ENCODE data around the gene MYO1D.
A peak's percentile ranks its signal among the peaks of the same experiment; 100 is the strongest.
"Not testable (repeated sequence)": the region's sequence is repeated elsewhere in the genome, so short reads cannot be mapped to it uniquely, and the experiment has no call there.

MYO1D gene

DNA sequence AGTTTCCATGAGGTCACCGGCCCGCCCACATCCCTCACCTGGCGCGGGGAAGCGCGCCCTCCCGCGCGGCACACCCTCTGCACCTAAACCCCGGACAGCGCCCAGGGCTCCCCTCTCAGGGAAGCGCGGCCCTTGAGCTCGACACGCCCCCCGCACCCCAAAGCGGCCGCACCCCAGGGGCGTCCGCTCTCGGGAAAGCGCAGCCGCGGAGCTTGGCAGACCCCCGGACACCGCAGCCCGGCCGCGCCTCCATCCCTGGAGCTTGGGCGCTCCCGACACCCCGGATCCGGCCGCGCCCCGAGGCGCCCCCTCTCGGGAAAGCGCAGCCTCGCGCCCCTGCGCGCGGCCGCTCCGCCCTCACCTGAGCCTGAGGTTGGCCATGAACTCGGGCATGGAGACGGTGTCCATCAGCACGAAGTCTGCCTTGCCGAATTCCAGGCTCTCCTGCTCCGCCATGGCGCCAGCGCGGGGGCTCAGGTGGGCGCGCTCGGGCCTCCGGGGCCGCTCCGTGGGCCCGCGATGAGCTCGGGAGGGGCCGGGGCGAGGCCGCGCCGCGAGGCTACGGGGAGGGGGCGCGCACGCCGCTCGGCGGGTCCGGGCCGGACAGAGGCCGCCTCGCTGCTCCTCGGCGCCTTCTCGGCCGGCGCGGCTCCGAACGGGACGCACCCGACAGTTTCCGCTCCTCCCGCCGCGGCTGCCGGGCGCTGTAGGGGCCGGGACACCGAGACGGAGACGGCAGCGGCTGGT is at the start of gene MYO1D:
Gene MYO1D (minus strand): TSS at position 708 of the 747 bp plus-strand sequence. CDS start 252 bp downstream, at position 456.
- no peak for DNase-seq (ENCODE audit: low read depth)

DNA sequence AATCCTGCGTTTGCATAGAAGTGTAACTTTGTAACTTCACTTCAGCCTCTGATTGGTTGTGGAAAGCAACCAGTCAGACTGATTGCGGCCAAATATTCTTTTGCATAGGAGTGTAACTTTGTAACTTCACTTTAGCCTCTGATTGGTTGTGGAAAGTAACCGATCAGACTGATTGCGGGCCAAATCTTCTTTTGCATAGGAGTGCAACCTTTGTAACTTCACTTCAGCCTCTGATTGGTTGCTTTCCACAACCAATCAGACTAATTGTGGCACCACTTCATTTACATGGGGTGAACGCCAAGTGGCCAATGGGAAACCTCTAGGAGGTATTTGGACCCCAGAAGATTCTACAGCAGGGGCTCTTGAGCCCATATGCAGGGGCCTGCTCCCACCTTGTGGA is 49.3 kb upstream of the MYO1D start:
- DNase-seq (ENCODE audit: low read depth), result no peak

DNA sequence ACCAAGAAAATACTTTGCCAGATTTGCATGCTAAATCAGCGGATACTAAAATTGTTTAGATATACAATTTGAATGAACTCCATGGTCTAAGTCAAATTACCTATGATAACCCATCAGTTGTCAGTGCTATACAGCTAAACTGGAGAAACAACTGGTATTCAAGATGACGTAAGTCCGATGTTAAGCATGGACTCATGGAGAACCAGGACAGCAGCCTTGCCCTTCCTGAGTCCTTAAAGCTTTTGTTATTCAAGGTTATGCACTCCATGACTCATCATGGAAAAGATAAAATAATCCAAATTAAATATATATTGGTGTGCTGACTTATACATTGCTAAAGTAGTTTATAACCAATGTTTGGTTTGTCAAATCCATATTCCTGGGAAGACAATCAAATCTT is 47.0 kb upstream of the MYO1D start:
- not testable (repeated sequence) for DNase-seq (ENCODE audit: low read depth)

DNA sequence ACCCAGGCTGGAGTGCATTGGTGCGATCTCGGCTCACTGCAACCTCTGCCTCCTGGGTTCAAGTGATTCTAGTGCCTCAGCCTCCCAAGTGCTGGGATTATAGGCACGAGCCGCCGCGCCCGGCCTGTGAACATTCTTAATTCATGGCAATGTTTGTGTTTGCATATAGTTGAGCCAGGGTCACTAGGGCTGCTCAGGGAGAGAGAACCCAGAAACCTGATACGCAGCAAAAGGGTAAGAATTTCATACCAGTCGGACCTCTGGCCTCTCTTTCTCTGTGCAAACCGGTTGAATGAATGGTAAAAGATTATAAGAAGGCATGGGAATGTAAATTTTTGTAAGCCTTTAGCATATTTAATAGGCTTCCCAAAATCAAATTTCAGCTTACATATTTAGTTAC is 44.1 kb upstream of the MYO1D start:
- DNase-seq (ENCODE audit: low read depth), result no peak

DNA sequence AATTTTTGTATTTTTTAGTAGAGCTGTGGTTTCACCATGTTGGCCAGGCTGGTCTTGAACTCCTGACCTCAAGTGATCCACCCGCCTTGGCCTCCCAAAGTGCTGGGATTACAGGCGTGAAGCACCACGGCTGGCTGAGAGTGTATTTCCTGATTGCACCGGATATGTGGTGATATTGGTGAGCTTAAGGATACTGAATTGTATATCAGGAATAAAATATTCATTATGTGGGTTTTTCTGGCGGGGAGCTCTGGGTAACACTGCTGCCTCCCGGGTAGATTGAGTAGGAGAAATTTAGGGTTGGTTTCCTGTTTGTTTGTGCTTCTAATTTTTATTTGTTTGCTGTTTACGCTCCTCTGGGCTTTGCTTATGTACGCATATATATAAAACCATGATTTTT is 43.4 kb upstream of the MYO1D start:
- no peak for DNase-seq (ENCODE audit: low read depth)

DNA sequence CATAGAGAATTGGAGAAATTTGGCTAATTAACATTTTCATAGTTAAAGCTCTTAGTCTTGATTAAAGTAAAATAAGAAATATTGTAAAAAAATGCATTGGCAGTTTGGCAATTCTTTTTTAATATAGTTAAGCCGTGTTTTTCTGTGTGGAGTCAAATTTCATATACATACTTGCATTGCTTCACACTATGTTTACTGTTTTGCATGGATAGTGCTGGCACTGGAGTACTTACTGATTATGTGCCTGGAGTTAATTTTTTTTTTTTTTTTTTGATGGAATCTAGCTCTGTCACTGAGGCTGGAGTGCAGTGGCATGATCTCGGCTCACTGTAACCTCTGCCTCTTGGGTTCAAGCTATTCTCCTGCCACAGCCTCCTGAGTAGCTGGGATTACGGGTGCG is 43.0 kb upstream of the MYO1D start:
- DNase-seq (ENCODE audit: low read depth), result not testable (repeated sequence)

DNA sequence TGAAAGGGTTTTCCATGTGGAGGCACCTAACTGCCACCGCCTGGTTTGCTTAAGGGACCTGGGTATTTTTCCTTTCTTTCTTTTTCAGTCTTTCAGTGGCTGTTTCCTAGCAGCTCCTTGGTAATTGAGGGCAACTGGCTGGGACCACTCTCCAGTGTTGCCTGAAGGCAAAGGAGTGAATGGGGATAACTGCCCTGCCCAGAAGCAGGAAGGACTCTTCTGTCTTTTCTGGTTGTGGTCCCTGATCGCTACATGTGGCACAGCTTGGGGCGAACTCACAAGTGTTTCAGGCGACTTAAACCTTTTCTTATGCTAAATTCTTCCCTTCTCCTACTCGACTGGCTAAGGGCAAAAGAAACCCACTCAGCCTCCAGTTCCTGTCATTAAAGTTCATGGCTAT is 40.9 kb upstream of the MYO1D start:
- no peak for DNase-seq (ENCODE audit: low read depth)

DNA sequence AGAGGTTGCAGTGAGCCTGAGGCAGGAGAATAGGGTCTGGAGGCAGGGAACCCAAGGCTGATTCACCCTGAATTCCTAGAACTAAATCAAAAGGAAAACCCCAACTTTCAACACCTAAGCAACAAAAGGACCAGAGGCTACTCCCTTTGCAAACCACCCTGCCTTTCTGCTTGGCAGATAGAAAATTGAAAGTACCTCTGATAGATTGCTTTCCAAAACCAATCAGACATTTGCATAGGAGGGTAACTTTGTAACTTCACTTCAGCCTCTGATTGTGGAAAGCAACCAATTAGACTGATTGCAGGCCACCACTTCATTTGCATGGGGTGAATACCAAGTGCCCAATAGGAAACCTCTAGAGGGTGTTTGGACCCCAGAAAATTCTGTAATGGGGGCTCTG is 40.2 kb upstream of the MYO1D start:
- DNase-seq (ENCODE audit: low read depth), result no peak

DNA sequence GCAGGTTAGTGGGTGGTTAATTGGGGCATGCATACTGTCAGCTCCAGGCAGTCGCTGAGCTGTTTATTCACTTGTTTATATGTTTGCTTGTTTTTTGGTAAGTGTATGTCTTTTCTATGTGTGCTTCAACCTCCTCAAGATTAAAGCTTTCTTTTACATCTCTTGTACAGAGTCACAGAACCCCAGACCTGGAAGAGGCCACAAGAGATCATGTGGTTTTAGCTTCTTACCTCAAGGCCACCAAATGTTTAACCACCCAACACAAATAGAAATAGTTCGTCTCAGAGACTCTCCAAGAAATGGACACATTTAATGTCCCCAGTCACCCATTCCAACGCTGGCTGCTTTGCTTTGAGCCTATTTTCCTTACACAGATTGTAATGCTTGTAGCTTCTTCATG is 39.2 kb upstream of the MYO1D start:
- DNase-seq (ENCODE audit: low read depth), result no peak

DNA sequence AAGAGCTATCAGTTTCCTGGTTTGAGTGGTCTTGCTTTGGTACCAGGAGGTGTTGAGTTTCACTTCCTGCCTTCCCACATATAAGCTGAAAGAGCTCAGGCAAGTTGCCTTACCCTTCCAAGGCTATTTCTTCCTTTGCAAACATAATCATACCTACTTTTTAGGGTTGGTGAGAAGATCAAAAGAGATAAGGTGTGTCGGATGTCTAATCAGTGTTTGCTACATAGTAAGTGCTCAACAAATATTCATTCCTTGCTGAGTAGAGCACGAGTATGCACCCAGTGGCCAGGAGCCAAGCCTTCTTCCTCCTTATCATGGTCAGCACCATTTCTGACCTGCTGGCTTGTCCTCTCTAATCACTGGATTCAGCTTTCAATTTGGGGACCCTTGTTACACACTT is 38.3 kb upstream of the MYO1D start:
- DNase-seq (ENCODE audit: low read depth), result no peak

DNA sequence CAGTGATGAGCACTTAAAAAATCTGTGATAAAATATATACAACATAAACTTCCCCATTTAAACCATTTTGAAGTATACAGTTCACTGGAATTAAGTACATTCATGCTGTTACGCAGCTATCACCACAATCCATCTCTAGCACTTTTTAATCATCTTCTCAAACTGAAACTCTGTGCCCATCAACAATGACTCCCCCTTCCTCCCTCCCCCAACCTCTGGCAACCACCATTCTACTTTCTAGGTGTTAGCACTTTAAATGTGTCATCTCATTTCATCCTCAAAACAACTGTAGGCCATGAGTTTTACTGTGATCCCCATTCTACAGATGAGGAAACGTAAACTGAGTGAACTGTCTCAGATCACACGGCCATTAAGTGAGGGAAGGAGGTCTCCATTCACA is 37.3 kb upstream of the MYO1D start:
- DNase-seq (ENCODE audit: low read depth), result no peak

DNA sequence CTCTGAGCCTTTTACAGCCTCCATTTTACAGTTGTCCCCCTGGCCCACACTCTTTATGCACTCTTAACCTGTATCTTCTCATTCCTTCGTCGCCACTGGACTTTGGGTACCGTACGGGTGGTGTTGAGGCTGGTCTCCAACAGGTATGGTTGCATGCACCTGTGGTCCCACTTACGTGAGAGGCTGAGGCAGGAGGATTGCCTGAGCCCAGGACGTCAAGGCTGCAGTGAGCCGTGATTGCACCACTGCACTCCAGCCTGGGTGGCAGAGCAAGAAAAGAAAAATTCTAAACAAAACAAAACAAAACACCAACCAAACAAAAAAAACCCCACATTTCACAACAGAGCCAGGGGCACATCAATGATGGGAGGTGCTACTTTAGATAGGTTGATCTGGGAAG is 36.7 kb upstream of the MYO1D start:
- no peak for DNase-seq (ENCODE audit: low read depth)

DNA sequence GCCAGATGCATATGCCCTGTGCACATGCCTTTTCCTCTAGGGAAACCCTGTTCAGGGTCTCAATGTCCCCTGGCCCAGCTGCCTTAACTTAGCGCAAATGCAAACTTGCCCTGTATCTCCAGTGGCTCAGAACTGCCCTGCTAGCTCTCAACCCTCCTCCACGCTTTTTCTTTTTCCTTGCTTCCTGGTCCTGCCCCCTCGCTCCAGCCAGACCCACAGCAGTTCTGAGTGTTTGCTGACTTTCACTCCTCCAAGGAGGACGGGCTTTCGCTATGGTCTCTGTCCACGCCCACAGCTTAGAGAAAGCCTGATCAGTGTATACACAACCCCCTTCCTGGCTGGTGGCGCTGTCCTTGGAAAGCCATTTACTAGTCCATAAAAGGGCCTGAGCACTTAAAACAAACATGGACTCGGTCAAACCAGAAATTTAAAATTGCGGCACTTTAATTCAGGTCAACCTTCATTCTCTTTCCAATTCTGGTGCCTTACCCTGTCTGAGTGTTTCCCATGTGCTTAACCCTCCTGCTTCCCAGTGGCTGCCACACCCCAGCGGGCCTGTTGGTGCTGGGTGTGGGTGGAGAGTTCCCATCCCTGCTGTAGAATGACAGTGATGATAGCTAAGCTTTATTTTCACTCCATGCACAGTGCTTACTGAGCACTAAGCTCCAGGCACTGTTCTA is 35.4 kb upstream of the MYO1D start:
- no peak for DNase-seq (ENCODE audit: low read depth)

DNA sequence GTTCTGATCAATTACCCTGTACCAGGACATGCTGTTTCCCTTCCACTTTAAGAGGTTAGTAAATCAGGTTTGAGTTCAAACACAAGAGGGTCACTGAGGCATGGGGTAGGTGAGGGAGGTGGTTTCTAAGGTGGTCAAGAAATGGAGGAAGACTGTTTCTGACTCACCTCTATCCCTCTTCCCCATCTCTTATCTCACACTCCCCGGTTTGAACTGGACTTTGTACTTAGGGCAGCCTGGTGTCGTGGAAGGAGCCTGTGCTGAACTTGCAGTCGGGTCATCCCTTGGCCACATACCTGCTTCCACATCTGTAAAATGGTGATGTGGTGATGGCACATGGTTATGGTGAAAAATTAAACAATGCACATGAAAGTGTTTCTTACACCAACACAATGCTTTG is 33.8 kb upstream of the MYO1D start:
- no peak for DNase-seq (ENCODE audit: low read depth)

DNA sequence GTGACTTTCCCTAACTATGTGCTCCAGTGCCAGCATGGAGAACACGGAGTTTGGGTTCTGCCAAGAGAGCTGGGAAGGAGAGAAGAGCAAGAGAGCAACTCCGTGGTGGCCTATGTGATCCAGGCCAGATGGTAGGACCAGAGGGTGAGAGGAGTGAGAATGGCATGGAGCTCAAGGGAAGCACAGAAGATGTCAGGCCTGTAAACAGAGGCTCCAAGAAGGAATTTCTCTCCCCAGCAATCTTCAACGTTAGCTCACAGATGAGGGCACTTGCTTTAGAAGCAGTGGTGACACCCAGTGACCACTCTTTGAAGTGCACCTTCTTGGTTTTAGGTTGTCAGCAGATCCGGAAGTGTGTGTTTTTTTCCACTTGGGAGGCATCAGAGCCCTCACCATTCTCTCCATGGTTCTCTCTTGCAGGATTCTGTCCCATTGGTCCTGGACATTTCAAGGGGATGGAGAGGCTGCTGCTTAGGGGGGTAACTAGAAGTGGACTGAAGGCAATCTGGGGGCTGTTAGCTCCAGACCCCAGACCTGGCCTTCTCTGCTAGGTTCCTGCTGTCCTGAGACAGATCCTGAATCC is 33.0 kb upstream of the MYO1D start:
- peak; percentile 58 for DNase-seq (ENCODE audit: low read depth)

DNA sequence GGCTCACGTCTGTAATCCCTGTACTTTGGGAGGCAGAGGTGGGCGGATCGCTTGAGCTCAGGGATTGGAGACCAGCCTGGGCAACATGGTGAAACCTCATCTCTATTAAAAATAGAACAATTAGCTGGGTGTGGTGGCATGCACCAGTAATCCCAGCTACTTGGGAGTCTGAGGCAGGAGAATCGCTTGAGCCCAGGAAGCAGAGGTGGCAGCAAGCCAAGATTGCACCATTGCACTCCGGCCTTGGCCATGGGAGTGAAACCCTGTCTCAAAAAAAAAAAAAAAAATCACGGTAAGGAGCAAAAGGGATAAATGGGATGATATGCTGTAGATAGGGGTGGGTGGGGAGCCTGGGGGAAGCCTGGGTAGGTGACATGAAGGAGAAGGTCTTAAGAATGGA is 30.7 kb upstream of the MYO1D start:
- DNase-seq (ENCODE audit: low read depth), result no peak

DNA sequence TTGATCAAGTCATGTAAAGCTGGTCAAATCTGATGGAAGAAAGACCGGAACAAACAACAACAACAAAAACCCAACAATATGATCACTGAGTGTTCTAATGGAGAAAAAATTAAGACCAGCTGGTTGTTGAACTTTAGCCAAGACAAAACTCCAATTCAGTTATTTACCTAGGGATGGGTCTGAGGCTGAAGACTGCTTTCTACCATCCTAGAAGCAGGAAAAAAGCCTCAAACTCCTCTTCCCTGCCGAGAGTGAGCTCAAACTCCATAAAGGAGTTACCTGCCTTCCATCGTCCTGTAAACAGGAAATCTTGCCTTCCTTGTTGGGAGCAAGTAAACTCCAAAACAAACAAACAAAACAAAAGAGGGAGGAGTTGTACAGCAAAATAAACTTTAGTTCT is 28.0 kb upstream of the MYO1D start:
- no peak for DNase-seq (ENCODE audit: low read depth)

DNA sequence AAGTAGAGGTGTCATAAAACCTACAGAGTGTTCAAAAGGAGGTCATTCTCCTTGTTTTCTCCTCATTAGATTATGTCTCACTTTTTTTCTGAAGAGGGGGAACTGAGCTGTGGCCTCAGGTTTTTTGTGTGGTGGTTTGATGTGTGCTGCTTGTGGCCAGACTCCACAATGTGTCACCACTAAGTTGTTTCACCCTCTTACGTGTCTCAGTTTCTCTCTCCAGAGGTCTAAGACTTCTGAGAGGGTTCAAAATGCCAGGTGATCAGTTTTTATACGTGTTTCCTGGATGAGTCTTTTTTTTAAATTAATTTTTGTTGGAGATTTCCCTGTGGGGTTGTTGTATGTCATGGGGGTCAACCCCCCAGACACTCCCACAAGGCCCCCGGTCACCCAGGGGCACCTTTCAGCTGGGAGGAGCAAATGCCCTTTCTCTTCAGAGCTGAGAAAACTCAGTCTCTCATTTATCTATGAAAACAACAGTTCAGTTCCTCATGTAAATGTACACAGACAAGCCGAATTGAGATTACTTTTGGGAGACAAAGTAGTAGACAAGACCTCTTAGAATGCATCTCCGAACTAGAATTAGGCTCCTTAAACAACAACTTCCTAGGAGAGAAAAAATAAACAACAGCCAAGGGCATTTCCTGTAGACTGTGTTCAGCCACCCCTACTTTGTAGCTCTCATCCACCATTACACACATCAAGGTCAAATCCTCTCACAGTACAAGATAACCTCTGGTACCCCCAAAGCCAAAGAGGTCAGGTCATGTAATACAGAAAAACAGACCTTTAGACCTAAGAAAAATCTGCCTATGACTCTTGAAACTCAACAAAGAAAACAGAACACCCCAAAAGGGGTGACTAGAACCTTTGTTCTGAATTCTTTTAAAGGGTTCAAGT is 27.1 kb upstream of the MYO1D start:
- DNase-seq (ENCODE audit: low read depth), result no peak

DNA sequence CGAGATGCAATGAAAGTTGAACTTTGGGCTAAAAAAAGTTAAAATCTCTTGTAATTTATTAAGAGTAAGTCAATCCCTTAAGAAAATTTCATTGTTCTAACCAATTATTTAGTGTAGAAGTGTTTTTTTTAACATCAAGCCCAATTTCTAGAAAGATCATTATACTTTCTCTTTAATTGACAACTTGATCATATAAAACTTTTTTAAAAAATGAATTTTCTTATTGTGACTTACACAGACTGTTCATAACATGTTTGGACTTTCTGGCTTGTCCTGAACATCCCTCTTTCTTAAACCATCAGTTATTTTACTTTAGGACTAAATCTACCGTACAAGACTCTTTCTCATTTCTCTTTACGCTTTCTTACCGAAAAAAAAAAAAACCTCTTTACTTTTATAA is 24.8 kb upstream of the MYO1D start:
- DNase-seq (ENCODE audit: low read depth), result no peak

DNA sequence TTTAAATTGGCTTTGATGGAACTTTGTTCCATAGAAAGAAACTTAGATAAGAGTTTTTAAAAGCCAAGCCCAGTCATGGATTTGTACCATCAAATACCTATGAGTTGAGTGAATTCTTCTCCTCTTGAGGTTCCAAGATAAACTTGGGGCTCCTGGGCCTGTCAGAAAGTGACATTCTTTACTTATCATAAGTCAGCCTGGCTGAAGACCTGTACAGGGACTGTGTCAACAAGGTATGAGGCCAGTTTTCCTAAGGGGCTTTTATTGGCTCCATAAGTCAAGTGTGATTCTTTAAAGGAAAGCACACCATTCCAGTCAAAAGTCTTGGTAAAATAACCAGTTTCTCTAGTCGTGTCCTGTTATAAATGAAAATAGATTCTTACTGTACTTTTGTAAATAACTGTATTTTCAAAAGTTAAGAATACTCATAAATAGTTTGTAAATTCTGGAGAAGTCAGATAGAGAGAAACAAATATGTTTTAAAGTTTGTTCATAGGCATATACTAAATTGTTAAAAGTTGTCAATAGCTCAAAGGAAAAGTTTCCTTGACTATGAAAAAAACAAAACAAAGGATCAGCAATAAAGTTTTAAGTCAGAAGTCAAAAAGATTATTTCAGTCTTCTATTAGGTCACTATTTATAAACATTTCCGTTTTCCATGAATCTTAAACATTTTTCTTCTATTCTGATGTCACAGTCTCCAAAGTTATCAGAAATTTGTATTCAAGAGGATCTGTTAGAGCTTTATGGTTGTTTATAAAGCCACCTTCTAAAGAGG is 22.5 kb upstream of the MYO1D start:
- DNase-seq (ENCODE audit: low read depth), result no peak

DNA sequence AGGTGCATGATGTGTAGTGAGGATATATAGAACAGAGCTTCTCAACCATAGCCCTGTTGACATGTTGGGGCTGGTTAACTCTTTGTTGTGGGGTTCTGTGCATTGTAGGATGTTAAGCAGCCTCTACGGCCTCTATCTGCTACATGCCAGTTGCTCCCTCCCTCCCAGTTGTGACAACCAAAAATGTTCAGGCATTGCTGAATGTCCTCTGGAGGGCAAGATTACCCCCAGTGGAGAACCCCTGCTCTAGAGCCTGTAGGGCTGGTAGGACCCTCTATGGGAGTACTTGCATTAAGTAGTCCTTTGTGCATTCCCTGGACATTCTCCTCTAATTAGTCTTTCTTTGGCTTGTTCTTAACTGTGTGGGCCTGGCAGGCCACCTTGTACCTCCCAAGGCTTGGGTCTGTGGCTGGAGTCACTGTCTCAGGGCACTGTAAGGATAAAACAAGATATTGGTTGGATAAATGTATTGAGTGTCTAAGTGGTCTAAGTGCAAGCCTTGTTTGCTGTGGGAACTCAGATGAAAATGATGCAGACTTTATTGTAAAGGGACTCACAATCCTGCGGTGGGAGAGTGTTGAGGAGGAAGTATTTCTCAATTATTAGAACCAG is 19.8 kb upstream of the MYO1D start:
- no peak for DNase-seq (ENCODE audit: low read depth)

Data from GM04503 (cell line).